Prostate gland (tissue), 2 donors: ENCODE data around the gene SCCPDH. TPM values are rescaled to one million over a fixed set of nuclear protein-coding genes. Genes with fewer than 3 reads are reported as not detected.
"Not testable (repeated sequence)": the region's sequence is repeated elsewhere in the genome, so short reads cannot be mapped to it uniquely, and the experiment has no call there.

Experiments used
- DNase-seq: peaks from one replicate; pipeline ENCODE4 v3.0.0-alpha.2; 2019; ENCODE audit warnings: low spot score
- H3K27ac ChIP-seq, 2 donors: fragments of 200-600 bp; sonication (generic); 2 replicates each; pipeline ENCODE4 v1.5.1; 2017 to 2019
- H3K27me3 ChIP-seq: fragments of 200-600 bp; sonication (generic); replicated peaks from 2 replicates; pipeline ENCODE4 v1.5.1; 2019; ENCODE audit not compliant: insufficient read depth
- H3K36me3 ChIP-seq, 2 donors: fragments of 200-600 bp; sonication (generic); 1 replicate in 1 of 2; 2 replicates in 1 of 2; pipeline versions ENCODE4 v1.5.1 to v1.8.1; 2017 to 2019
- H3K4me1 ChIP-seq: fragments of 200-600 bp; sonication (generic); replicated peaks from 2 replicates; pipeline ENCODE4 v1.5.1; 2019
- H3K4me3 ChIP-seq, 2 donors: fragments of 200-600 bp; sonication (generic); 2 replicates each; pipeline ENCODE4 v1.5.1; 2017 to 2019
- H3K9me3 ChIP-seq: fragments of 200-600 bp; sonication (generic); 2 replicates; pipeline ENCODE4 v1.5.1; 2017
- POLR2A ChIP-seq: fragments of 450-650 bp; IDR thresholded peaks from one replicate; pipeline ENCODE4 v1.6.1; 2016; ENCODE audit warnings: antibody characterized with exemption, mild to moderate bottlenecking
- POLR2AphosphoS5 ChIP-seq: sonication (generic); formaldehyde crosslinking; IDR thresholded peaks from one replicate; pipeline ENCODE4 v1.6.1; 2017; ENCODE audit warnings: antibody characterized with exemption
- WGBS: methylation state at CpG from one replicate; pipeline ENCODE4 v1.1.5; 2018; 5-methylcytosine and 5-hydroxymethylcytosine counted together
- intact Hi-C: fragments of 100-400 bp; cut with DNase I; formaldehyde crosslinking; loops from one replicate; pipeline ENCODE4 v1.14.2; 2022
- total RNA-seq, 2 donors: library from RNA; depleted of rRNA; stranded (reverse); fragments of >200 nt; gene quantifications; one replicate each; pipeline ENCODE4 v1.1.0, GENCODE V29; 2016
- TF ChIP-seq, protein P1 (sequence below), 4 experiments: fragments of 200-600 bp in 2 of 4; fragments of 450-650 bp in 2 of 4; sonication (generic) in 2 of 4; IDR thresholded peaks; 1 replicate in 3 of 4; 2 replicates in 1 of 4; pipeline ENCODE4 v1.5.1; 2016 to 2019; ENCODE audit warnings: antibody characterized with exemption in 4 of 4, mild to moderate bottlenecking in 2 of 4, moderate library complexity in 2 of 4

The SCCPDH gene
- total RNA-seq, 2 donors from 2014 or later: 49.6 to 67.4 TPM

DNA sequence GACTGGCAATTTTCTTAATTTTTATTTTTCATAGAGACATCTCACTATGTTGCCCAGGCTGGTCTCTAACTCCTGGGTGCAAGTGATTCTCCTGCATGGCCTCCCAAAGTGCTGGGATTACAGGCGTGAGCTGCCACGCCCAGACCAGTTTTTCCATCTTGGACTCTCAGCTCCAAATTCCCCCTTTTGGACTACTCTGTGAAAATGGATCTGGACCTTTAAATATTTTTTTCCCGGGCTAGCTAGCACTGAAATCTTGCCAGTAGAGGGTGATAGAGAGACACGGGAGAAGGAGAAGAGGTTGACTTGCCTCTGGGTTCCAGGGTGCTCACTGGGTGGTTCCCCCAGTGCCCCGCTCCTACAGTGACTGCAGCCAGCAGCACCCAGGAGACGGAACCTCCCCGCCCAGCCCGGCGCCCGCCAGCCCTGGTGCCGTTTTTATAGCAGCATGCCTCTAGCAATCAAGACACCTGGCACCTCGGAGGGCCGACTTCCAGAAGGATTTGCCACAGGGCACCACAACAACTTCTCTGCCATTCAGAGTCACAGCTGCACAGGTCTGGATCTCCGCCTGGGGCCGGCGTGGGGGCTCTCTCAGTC, 34.7 kb upstream of the SCCPDH start:
- peak overlapping the region in 1 of 2 donors; percentile 40 for H3K27ac ChIP-seq
- H3K4me1 ChIP-seq: no peaks in the 10 kb centered on the region
- no peaks in the 10 kb centered on the region for H3K27me3 ChIP-seq
- peak overlapping the region in 1 of 2 donors; percentile 9 for H3K4me3 ChIP-seq
- peak; percentile 73 for DNase-seq
- H3K36me3 ChIP-seq: no peaks in the 10 kb centered on the region
- no peak for TF ChIP-seq POLR2A
- TF ChIP-seq POLR2AphosphoS5: peak; percentile 38
- TF ChIP-seq, protein P1, sequence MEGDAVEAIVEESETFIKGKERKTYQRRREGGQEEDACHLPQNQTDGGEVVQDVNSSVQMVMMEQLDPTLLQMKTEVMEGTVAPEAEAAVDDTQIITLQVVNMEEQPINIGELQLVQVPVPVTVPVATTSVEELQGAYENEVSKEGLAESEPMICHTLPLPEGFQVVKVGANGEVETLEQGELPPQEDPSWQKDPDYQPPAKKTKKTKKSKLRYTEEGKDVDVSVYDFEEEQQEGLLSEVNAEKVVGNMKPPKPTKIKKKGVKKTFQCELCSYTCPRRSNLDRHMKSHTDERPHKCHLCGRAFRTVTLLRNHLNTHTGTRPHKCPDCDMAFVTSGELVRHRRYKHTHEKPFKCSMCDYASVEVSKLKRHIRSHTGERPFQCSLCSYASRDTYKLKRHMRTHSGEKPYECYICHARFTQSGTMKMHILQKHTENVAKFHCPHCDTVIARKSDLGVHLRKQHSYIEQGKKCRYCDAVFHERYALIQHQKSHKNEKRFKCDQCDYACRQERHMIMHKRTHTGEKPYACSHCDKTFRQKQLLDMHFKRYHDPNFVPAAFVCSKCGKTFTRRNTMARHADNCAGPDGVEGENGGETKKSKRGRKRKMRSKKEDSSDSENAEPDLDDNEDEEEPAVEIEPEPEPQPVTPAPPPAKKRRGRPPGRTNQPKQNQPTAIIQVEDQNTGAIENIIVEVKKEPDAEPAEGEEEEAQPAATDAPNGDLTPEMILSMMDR (IDR thresholded peaks at IDR 0.05): peak; percentile 56 to 87 (median 74)
- WGBS: 12% methylated on average over 16 of the region's 16 CpGs
- intact Hi-C loops: loop anchor here (5.0 kb wide), 2 partner anchors 63 to 122 kb away; partner anchors contain the start of genes CNST and TFB2M
- no peaks in the 10 kb centered on the region for H3K9me3 ChIP-seq

GRCh38 chr1:246690100-246690499, 34.1 kb upstream of the SCCPDH start:
- Histone ChIP-seq H3K4me1 (no peaks in the 10 kb centered on the region), H3K27me3 (no peaks in the 10 kb centered on the region), H3K36me3 (no peaks in the 10 kb centered on the region), H3K9me3 (no peaks in the 10 kb centered on the region), H3K27ac (no peak overlapping the region), H3K4me3 (peak overlapping the region in 1 of 2 donors; percentile 9)
- intact Hi-C loops: no loop called here
- WGBS: 56% methylated on average over 12 of the region's 12 CpGs
- DNase-seq: no peak
- TF ChIP-seq, protein P1 (IDR thresholded peaks at IDR 0.05): no peak
- TF ChIP-seq POLR2A (no peak), POLR2AphosphoS5 (no peak)

DNA sequence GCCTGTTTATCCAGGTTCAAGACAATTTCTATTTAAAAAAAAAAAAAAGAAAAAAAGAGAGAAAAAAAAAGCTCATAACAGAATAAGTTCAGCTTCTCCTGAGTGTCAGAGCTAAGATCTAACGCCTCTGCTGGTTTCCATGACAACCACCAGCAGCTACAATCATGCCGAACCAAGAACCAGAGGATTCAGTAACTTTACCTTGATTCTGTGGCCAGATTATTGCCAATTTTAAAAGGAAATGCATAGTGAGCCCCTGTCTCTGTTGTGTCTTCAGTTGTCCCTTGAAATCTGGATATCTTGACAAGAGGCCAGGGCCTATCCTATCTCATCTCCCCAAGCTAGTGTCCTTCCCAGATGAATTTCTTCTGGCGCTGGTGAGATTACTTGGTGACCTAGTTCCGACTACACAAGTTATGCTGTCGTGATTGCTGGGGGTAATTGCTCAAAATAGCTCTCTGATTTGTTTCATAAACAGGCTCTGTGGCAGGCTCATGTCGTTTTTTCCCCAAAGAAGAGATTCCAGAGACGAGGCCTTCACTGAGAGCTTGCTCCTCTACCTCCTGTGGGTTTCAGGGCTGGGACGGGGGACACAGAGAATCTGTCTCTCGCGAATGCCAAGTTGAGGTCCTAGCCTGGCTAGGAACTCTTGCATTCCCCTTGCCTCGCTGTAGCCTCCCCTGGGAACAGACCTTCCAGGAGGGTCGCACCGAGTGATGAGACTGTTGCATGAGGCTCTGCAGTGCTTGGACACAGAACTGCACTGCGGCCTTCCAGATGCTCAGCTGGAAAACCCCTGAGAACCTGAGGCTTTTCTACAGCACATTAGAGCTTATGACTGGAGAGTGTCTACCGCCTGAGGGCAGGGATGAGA, 32.4 kb upstream of the SCCPDH start:
- 68% methylated on average over 15 of the region's 15 CpGs for WGBS
- Histone ChIP-seq H3K27ac (no peak overlapping the region), H3K4me3 (no peak overlapping the region), H3K4me1 (no peaks in the 10 kb centered on the region), H3K27me3 (no peaks in the 10 kb centered on the region), H3K9me3 (no peaks in the 10 kb centered on the region), H3K36me3 (no peaks in the 10 kb centered on the region)
- DNase-seq: no peak
- intact Hi-C loops: no loop called here
- TF ChIP-seq, protein P1 (IDR thresholded peaks at IDR 0.05): no peak
- TF ChIP-seq POLR2AphosphoS5: no peak
- no peak for TF ChIP-seq POLR2A

- intact Hi-C loops, H3K36me3 ChIP-seq, H3K27ac ChIP-seq, H3K4me3 ChIP-seq, H3K27me3 ChIP-seq, DNase-seq, H3K4me1 ChIP-seq, H3K9me3 ChIP-seq: not testable (repeated sequence)
- 92% methylated on average over 10 of the region's 10 CpGs for whole genome bisulfite sequencing
Observed at GRCh38 chr1:246694213-246694895, 29.9 kb upstream of the SCCPDH start.

GRCh38 chr1:246695136-246695535, 29.1 kb upstream of the SCCPDH start:
- Histone ChIP-seq H3K27ac (no peak overlapping the region), H3K4me1 (no peaks in the 10 kb centered on the region), H3K4me3 (no peak overlapping the region), H3K9me3 (no peaks in the 10 kb centered on the region), H3K36me3 (no peaks in the 10 kb centered on the region), H3K27me3 (no peaks in the 10 kb centered on the region)
- 86% methylated on average over 3 of the region's 3 CpGs for WGBS
- TF ChIP-seq POLR2A (no peak), POLR2AphosphoS5 (no peak)
- TF ChIP-seq, protein P1 (IDR thresholded peaks at IDR 0.05): no peak
- no peak for DNase-seq
- intact Hi-C loops: loop anchor here (5.0 kb wide), 1 partner anchor 188 kb away; the partner anchor contains the start of gene SMYD3
